NCI-H446 treated with DMSO at 0.1 percent for 48 hours (cell line): Measurements from ENCODE around the gene WDR20.

Source experiments
- DNase-seq: peaks from one replicate; lab custom pipeline; 2025; lab: John Stamatoyannopoulos, UW

Gene WDR20

DNA sequence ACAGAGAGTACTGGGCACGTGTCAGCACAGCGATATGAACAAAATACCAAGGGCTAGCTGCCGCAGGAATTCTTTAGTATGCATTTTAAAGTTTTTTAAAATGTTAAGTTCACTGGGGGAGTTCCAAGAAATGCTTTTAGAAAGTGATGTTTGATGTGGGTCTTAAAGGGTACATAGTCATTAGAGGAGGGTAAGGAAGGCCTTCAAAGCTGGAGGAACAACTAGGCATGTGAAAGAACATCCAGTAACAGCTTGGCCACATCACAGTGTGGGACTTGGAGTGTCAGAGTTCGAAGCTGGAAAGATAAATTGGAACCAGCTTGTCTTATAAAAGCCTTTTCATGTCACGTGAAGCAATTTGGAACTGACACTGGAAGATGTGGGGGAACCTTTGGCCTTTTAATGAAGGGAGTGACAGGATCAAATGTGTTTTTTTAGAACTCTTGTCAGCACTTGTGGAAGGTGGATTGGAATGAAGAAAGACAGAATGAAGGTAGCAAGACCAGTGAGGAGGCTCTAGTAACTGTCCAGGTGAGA is 57.7 kb downstream of the WDR20 start:
- DNase-seq: no peak

DNA sequence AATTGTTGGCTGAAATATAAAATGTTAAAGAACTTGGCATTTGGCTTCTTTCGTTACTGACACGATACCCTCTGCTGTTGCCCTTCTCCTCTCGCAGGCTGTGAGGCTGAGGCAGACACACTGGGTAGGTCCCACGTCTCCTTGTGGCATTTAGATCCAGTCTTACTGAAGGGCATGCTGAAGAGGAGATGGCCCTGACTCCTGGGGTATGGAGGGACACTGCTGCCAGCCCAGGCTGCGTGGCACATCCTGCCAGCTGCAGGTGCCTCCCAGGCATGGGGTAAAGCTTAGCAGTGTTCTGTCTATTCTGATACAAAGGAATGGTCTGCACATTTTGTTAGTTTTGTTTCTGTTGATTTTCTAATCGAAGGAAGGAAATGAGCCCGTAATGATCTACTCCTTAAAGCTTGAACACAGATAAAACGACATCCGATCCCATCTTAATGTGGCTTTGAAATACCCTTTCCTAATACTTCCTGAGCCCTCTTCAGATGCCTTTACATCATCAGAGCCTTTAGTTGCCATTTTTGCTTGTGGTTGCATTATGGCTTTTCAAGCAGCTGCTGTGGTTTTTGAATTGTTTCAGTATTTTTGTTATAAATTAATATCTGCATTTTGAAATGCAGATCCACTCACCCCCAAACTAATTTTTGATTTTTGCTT is 61.1 kb downstream of the WDR20 start:
- DNase-seq: no peak

DNA sequence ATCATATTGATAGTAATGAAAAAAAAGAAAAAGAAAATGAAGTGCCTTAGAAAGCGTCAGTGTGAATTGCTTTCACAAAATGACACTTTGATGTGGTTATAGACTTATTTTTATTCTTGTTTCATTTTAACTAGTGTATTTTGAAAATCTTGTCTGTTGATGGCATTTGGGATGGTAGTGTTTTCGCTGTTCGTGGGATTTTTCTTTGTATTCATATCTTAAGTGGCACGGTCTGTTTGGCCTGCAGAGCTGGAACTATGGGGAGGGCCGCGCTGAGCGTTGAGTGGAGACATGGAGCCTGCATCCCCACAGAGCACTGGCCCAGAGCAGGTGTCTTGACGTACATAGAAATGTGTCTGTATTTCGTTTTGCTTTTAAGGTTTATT is 61.6 kb downstream of the WDR20 start:
- no peak for DNase-seq

DNA sequence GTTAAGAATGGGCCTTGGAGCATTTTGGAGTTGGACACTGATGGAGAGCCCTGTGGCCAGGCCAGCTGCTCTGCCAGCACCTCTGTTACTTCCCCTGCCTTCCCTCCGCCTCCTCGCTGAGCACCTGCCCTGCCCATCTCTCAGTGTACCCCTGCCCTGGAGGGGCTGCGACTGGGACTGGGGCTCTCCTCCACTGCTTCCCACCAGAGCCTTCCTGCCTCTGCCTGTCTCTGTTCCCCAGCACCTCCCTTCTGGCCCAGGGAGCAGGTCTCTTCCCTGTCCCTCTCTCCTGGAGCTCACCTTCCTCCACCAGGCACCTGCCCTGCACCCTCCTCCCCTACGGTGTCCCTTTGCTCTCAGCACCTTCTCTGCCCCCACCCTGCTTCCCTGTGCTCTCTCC is 62.1 kb downstream of the WDR20 start:
- no peak for DNase-seq

DNA sequence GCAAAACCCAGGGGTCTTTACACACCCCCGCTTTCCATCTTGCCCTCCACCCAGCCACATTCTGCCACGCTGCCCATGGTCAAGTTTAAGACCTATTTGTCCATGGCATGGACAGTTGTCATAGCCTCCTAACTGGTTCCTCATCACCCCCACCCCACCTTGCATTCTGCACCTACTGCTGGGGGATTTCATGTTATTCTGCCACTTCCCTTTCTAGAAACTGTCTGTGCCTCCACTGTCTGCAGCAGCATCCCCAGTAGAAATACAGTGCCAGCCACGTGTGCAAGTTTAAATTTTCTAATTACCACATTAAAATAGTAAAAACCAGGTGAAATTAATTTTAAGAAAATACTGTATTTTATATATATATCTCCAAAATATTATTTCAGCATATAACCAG is 63.2 kb downstream of the WDR20 start:
- DNase-seq: no peak

DNA sequence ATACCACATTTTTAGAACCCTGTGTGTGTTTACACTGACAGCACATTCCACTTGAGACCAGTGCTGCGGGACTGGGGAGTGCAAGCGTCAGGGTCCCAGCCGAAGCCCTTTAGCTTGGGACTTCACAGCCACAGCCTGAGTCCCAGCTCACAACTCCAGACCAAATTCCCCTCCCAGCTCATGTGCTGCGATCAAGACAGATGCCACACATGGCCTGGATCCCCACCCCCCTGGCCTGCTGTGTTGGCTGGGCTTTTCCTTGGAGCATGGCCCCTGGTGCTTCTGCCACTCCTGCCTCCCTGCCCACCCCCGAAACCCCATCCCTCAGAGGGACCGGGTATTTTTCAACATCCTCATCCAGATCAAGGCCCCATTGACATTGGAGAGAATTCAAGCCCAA is 63.7 kb downstream of the WDR20 start:
- DNase-seq: no peak

DNA sequence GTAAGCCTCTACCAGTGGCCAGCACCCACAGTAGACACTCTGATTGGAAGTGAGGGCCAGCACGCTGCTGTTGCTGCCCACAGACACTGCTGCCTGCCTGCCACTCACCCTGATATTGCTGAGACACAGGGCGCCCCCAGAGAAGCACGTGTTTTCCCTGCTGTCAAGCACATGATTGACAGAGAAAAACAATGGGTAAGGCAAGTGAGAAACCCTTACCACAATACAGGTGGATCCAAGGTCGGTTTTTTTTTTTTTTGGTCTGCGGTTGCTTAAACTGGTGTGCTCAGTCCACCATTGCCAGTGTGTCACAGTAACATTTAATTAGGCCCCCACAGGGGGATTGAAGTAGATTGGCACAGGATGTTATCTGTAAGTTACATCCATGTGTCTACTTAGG is 65.9 kb downstream of the WDR20 start:
- DNase-seq: no peak

DNA sequence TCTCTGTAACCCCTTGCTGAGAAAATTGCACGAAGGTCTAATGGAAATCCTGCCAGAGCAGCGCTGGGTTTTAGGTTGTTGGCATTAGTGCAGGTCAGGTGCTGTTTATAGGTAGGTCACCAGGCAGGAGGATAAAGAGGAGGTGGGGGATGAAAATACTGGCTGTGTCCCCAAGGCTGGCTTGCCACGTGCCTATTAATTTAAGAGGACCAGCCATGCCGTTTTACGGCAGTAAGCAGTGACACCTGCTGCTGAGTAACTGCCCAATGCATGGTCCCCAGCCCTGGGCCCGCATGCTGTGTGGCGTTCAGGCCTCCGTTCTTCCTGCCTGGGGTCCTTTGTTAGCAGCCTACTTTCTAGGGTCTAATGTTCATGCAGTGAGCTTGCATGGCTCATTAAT is 67.2 kb downstream of the WDR20 start:
- no peak for DNase-seq

DNA sequence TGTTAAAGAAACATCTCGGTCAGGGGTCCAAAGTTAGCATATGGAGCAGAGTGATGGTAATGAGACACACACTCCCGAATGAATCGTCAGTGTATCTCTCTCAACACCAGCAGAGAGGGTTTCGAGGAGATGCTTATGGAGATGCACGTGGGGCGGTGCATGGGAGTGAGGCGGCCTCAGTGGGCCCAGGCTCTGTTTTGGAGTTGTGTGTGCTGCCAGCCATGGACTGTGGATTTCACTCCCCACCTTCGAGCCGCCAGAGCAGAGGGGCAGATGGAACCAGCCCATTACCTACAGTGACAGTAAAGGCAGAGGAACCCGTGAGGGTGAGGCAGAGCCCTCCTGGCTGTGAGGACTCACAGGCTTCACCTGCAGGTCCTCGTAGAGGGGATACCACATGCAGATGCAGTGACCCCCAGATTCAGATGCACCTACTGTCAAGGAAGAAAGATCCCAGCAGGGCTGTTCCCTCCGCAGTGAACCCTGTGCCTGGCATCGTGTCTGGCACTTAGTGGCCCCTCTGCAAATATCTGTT is 68.2 kb downstream of the WDR20 start:
- no peak for DNase-seq

DNA sequence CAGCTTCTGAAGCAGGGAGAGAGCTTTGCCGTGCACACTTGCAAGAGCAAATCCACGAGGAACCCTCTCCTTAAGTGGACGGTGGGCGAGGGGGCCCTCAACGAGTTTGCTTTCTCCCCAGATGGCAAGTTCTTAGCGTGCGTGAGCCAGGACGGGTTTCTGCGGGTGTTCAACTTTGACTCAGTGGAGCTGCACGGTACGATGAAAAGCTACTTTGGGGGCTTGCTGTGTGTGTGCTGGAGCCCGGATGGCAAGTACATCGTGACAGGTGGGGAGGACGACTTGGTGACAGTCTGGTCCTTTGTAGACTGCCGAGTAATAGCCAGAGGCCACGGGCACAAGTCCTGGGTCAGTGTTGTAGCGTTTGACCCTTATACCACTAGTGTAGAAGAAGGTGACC is 69.0 kb downstream of the WDR20 start:
- DNase-seq: no peak

DNA sequence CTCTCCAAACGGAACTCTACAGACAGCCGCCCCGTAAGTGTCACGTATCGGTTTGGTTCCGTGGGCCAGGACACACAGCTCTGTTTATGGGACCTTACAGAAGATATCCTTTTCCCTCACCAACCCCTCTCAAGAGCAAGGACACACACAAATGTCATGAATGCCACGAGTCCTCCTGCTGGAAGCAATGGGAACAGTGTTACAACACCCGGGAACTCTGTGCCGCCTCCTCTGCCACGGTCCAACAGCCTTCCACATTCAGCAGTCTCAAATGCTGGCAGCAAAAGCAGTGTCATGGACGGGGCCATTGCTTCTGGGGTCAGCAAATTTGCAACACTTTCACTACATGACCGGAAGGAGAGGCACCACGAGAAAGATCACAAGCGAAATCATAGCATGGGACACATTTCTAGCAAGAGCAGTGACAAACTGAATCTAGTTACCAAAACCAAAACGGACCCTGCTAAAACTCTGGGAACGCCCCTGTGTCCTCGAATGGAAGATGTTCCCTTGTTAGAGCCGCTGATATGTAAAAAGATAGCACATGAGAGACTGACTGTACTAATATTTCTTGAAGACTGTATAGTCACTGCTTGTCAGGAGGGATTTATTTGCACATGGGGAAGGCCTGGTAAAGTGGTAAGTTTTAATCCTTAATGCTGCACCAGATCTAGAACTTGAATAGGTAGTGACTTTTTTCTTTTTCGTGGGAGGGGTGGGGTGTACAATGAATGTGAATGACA is 69.7 kb downstream of the WDR20 start:
- DNase-seq: no peak

DNA sequence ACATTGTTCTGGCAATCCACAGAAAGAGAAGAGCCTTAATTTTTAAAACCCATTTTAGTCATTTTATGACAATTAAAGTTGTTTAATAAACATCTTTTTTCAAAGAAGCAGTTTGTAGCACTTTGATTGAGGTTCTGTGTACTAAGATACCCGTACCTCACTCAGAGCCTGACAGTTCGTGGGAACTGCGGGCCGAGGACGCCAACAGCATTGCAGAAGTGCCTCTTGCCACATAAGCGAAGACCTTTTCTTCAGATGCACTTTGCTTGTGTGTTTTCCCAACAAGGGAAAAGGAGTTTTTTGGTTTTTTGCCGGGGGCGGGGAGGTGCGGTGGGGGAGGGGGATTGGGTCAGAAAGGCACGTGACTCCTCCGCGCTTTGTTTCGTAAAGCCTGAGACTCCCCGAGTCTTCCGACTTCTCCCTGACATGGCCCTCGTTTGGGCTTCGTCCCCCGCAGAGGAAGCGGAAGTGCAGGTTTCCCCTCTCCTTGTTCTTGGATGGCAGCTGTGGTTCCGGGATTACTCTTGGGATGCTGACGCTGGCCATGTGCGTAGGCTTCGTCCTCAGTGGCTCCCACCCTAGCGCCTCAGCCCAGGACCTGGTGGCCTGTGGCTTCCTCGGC is 70.8 kb downstream of the WDR20 start:
- no peak for DNase-seq

DNA sequence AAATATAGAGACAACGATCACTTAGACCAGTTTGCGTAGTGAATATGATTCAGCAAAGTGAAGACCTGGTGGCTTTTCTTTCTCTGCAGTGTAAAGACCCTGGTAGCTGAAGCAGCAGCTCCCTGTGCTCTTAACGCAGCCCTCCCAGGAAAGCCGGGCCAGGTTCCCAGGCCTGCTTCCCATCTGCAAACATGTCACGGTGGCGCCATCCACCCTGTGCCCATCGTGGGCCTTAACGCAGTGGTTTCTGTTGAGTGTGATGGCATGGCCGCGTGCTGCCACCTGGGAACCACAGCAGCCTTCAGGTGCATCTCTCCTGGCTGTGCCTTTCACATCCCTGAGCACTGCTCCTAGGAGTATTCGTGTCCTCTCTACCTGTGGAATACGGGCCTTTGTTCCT is 71.5 kb downstream of the WDR20 start:
- DNase-seq: no peak

DNA sequence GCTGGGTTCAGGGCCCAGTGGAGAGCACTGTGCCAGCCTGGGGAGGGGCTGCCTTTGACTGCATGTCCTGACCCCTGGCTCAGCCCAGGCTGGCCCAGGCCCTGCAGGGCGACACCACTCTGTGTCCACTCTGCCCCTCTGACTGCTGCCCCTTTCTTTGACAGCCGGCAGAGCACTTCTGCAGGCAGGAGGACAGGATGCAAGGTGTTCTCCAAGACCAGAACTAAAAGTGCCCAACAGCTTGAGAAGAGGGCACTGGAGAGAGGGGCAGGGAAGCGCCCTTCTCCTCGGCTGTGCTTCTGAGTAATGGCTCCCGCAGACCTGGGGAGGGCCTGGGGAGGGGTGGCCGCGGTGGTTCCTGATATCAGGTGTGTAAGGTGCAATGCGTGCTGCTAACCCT is 72.7 kb downstream of the WDR20 start:
- no peak for DNase-seq

DNA sequence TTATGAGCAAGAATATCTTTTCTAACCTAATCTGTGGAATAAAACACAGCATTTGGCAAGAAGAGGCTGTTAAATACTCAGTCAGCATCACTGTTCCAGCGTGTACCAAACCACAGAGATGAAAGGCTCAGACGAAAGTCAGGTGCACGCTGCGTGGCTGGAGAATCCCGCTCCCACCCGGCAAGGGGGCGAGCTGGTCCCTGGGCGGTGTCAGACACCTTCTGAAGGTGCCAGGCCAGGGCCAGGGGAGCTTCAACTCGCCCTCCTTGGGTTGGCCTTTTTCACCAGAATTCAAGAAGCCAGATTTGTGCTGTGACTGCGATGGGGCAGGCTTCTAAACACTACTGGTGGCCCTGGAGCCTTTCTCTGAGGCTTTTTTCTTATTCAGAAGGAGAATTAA is 73.1 kb downstream of the WDR20 start:
- no peak for DNase-seq

DNA sequence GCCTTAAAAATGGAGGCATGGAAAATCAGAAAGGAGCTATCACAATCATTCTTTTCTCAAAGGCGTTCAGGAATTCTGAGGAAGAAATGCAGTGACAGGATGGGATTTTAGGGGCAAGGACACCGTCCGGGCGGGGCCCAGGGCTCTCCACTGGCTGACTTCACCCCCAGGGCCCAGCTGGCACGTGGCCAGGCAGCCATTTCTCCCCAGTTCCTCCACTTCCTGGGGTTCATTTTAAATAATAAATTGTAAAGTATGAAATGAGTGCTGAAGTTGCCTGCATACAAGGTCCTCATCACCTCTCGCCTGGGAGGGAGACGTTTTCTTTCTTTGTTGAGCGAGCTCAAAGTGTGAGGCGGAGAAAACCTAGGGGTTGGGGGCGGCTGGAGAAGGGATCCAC is 73.8 kb downstream of the WDR20 start:
- DNase-seq: no peak

DNA sequence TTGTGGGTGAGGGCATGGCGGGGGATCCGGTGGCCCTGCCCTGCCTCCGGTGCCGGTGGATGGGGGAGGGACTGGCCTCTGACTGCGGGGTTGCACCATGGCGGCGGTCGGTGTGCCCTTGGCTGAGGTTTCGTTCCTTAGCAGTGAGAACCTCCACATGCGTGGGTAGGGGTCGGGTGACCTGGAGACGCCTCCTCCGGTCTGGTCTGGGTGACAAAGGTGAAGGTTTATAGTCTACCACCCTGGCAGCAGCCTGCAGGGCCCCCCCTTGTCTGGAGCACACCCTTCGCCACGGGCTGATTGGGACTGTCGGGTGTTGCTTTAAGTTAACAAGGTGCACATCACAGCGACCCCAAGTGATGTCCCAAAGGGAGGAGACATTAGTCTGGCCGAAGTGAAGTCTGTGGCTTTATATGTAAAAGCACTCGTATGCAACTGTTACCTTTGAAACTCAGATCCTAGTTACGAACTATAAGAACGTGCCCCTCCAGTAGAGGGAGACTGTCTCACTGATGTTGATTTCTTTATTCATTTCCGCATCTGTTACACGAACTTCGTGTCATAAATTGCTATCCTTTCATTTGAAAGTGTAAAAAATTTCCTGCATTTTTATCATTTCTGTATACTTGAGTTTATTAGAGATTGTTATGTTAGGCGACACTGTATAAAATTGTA is 74.4 kb downstream of the WDR20 start:
- no peak for DNase-seq

DNA sequence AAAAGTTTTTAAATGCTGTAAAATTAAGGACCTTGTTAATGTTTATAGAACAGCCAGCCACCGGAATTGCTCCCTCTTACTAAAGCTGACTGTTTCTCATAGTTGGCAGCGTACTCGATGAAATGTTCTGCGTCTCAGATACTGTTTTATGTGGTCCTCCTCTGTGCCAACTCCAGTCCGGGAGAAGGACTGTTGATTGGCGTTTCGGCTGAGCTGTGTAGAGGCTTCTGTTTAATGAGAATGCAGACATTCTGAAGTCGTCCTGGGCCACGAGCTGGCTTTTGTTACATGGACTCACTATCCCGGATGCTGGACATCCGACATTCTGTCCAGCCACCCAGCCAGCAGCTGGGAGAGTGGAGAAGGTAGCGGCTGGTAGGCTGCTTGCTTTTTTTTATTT is 75.4 kb downstream of the WDR20 start:
- DNase-seq: no peak

DNA sequence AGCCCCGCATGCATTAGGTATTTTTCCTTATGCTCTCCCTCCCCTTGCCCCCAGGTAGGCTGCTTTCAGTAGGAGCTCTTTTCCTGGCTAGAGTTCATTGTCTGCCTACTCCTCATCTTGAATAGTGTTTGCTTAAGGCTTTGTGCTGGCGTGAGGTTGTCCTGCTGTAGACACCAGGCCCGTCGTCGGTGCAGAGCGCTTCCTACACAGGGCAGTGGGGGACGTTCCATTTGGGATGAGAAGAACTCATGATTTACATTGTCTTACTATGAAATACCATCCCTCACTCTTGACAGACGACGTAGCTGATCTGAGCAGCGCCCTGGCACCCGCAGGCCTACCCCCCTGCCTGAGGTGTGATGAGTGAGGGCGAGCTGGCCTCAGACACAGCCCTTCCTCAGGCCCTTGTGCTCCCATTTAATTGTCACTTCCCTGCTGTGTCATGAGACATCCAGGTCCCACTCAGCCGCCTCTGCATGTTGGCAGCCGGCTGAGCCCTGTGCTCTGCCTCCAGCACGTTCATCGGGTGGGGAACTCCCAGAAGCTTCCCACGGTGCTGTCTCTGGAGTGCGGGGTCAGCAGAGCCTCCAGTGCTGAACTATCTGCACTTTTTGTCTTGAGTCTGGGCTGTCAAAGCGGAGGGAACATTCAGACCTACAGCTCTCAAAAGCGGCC is 76.0 kb downstream of the WDR20 start:
- DNase-seq: no peak

DNA sequence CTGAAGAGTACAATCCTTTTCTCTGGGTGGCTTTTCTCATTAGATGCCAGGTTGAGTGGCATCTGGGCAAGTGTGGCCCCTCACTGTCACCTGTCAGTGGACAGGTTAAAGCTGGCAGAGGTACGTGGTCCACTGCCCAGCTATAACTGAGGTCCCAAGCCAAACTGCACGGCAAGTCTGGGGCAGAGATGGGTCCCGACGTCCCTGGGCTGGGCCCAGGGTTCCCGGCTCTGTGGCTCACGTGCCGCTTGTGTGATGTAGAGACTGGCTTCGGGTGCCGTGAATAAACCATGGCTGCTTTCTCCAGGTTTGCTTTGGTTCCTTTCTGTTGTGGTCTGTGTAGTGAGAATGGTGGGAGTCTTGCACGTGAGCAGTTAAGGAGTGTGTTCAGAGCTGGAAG is 77.7 kb downstream of the WDR20 start:
- DNase-seq: no peak

DNA sequence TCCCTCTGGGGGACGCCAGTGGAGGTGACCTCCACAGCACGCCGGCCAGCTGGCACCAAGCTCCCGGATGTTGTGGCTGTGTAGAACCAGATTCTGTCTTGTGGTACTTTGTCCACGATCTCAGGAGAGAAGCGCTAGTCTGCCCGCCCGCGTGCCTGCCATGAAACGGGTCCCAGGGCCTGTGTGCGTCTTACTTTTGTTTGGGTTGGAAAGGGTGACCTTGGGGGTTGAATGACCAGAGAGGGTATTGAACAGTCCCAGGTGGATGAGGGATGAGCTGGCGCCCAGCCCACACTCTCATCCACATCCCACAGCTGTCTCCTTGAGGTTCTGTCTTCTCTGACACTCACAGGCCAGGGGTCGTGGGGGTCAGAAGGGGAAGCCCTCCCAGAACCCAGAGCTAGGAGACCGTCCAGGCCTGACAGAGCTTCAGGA is 78.3 kb downstream of the WDR20 start:
- no peak for DNase-seq

DNA sequence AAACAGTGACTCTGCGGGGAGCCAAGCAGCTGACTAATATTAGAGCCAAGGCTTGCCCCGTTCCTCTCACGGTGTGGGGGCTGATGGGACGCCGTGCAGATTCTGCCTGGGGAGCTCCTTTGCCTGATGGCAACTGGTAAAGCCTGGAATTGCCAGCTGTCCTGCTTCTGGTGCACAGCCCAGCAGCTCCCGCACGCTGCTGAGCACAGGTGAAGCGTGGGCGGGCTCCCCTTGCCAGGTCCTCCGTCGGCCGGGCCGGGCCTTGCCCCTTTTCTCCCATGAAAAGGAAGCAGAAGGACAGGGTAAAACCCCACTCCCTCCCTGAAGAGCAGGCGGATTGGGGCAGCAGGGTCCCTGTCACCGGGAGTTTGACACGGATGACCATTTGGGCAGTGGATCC is 79.0 kb downstream of the WDR20 start:
- DNase-seq: no peak
